Prostate gland (tissue), 2 donors: Measurements from ENCODE around the gene TBC1D32. TPM values are rescaled to one million over a fixed set of nuclear protein-coding genes. Genes with fewer than 3 reads are reported as not detected.
"Not testable (repeated sequence)": the region's sequence is repeated elsewhere in the genome, so short reads cannot be mapped to it uniquely, and the experiment has no call there.

Experiments
- DNase-seq: peaks from one replicate; pipeline ENCODE4 v3.0.0-alpha.2; 2019; ENCODE audit warnings: low spot score
- H3K27ac ChIP-seq, 2 donors: fragments of 200-600 bp; sonication (generic); 2 replicates each; pipeline ENCODE4 v1.5.1; 2017 to 2019
- H3K27me3 ChIP-seq: fragments of 200-600 bp; sonication (generic); replicated peaks from 2 replicates; pipeline ENCODE4 v1.5.1; 2019; ENCODE audit not compliant: insufficient read depth
- H3K36me3 ChIP-seq, 2 donors: fragments of 200-600 bp; sonication (generic); 1 replicate in 1 of 2; 2 replicates in 1 of 2; pipeline versions ENCODE4 v1.5.1 to v1.8.1; 2017 to 2019
- H3K4me1 ChIP-seq: fragments of 200-600 bp; sonication (generic); replicated peaks from 2 replicates; pipeline ENCODE4 v1.5.1; 2019
- H3K4me3 ChIP-seq, 2 donors: fragments of 200-600 bp; sonication (generic); 2 replicates each; pipeline ENCODE4 v1.5.1; 2017 to 2019
- H3K9me3 ChIP-seq: fragments of 200-600 bp; sonication (generic); 2 replicates; pipeline ENCODE4 v1.5.1; 2017
- POLR2A ChIP-seq: fragments of 450-650 bp; IDR thresholded peaks from one replicate; pipeline ENCODE4 v1.6.1; 2016; ENCODE audit warnings: antibody characterized with exemption, mild to moderate bottlenecking
- POLR2AphosphoS5 ChIP-seq: sonication (generic); formaldehyde crosslinking; IDR thresholded peaks from one replicate; pipeline ENCODE4 v1.6.1; 2017; ENCODE audit warnings: antibody characterized with exemption
- WGBS: methylation state at CpG from one replicate; pipeline ENCODE4 v1.1.5; 2018; 5-methylcytosine and 5-hydroxymethylcytosine counted together
- intact Hi-C: fragments of 100-400 bp; cut with DNase I; formaldehyde crosslinking; loops from one replicate; pipeline ENCODE4 v1.14.2; 2022
- total RNA-seq, 2 donors: library from RNA; depleted of rRNA; stranded (reverse); fragments of >200 nt; gene quantifications; one replicate each; pipeline ENCODE4 v1.1.0, GENCODE V29; 2016
- TF ChIP-seq, protein P1 (sequence below), 4 experiments: fragments of 200-600 bp in 2 of 4; fragments of 450-650 bp in 2 of 4; sonication (generic) in 2 of 4; IDR thresholded peaks; 1 replicate in 3 of 4; 2 replicates in 1 of 4; pipeline ENCODE4 v1.5.1; 2016 to 2019; ENCODE audit warnings: antibody characterized with exemption in 4 of 4, mild to moderate bottlenecking in 2 of 4, moderate library complexity in 2 of 4

TBC1D32 gene
- total RNA-seq, 2 donors from 2014 or later: 10.7 to 11.1 TPM

GRCh38 chr6:121310495-121310894 lies 23.8 kb downstream of the TBC1D32 start:
- H3K27ac ChIP-seq: no peak overlapping the region
- DNase-seq: no peak
- no peaks in the 10 kb centered on the region for H3K36me3 ChIP-seq
- no peaks in the 10 kb centered on the region for H3K27me3 ChIP-seq
- H3K9me3 ChIP-seq: no peaks in the 10 kb centered on the region
- H3K4me3 ChIP-seq: no peak overlapping the region
- intact Hi-C loops: no loop called here
- no peaks in the 10 kb centered on the region for H3K4me1 ChIP-seq
- 43% methylated on average over 1 of the region's 1 CpG for WGBS
- TF ChIP-seq POLR2AphosphoS5: no peak
- TF ChIP-seq POLR2A: no peak
- TF ChIP-seq, protein P1, sequence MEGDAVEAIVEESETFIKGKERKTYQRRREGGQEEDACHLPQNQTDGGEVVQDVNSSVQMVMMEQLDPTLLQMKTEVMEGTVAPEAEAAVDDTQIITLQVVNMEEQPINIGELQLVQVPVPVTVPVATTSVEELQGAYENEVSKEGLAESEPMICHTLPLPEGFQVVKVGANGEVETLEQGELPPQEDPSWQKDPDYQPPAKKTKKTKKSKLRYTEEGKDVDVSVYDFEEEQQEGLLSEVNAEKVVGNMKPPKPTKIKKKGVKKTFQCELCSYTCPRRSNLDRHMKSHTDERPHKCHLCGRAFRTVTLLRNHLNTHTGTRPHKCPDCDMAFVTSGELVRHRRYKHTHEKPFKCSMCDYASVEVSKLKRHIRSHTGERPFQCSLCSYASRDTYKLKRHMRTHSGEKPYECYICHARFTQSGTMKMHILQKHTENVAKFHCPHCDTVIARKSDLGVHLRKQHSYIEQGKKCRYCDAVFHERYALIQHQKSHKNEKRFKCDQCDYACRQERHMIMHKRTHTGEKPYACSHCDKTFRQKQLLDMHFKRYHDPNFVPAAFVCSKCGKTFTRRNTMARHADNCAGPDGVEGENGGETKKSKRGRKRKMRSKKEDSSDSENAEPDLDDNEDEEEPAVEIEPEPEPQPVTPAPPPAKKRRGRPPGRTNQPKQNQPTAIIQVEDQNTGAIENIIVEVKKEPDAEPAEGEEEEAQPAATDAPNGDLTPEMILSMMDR (IDR thresholded peaks at IDR 0.05): no peak

- intact Hi-C loops: no loop called here
- H3K27ac ChIP-seq: no peak overlapping the region
- DNase-seq: no peak
- no peaks in the 10 kb centered on the region for H3K4me1 ChIP-seq
- H3K4me3 ChIP-seq: no peak overlapping the region
- 64% methylated on average over 4 of the region's 4 CpGs for WGBS
- no peaks in the 10 kb centered on the region for H3K36me3 ChIP-seq
- H3K9me3 ChIP-seq: no peaks in the 10 kb centered on the region
- no peaks in the 10 kb centered on the region for H3K27me3 ChIP-seq
- TF ChIP-seq POLR2A (no peak), POLR2AphosphoS5 (no peak)
- TF ChIP-seq, protein P1 (IDR thresholded peaks at IDR 0.05): no peak
These were observed 24.4 kb downstream of the TBC1D32 start for GRCh38 chr6:121309768-121310469.

DNA sequence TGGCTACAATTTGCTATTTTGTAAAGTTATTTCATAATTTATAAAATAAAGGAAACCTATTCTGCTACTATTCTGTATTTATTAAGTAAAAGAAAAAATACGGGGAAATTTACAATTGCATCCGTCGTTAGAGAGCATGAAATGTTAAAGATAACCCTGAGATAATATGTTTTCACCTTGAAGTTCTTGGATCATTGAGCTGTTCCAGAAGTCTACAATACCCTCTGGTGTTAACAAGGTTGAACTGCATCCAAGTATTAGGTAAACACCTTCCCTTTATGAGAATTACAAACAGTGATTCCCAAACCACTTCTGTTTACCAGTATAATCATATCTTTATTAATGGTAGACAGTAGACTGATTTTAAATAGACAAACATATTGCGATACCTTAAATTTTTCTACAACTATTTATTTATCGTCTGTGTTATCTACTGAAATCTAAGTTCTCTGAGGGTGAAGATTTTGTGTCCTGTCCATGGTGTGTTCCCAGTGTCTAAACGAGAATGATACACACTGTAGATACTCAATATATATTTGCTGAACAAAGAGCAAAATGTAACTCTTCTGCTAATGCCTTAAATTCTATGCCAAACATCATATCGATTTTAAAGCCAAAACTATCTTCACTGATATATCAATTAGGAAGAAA lies 28.2 kb downstream of the TBC1D32 start:
- TF ChIP-seq, protein P1 (IDR thresholded peaks at IDR 0.05): peak in 3 of 4 experiments; percentile 14 to 53 (median 37)
- no peak for TF ChIP-seq POLR2A
- TF ChIP-seq POLR2AphosphoS5: no peak
- no peak overlapping the region for H3K27ac ChIP-seq
- DNase-seq: no peak
- H3K4me1 ChIP-seq: no peaks in the 10 kb centered on the region
- no peaks in the 10 kb centered on the region for H3K27me3 ChIP-seq
- no peaks in the 10 kb centered on the region for H3K9me3 ChIP-seq
- no peaks in the 10 kb centered on the region for H3K36me3 ChIP-seq
- intact Hi-C loops: no loop called here
- 25% methylated on average over 7 of the region's 7 CpGs for WGBS
- H3K4me3 ChIP-seq: no peak overlapping the region

DNA sequence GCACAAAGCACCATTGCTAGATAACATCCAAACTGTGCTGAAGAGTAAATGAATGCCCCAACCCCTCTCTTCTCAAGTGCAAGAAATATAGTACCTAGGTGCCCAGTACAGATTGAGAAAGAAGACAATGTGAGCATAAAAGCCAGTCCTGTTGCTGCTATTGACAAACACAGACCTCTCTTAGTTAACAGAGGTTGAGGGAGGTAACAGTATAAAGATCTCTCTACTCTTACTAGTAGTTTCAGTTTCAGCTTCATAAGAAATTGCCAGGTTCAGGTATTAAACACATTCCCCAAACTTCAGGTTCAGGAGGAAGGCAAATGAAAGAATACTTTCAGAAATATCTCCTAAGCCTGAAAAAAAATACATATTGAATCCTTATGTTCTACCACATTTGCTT lies 31.4 kb downstream of the TBC1D32 start:
- no peak for DNase-seq
- Histone ChIP-seq H3K4me3 (no peak overlapping the region), H3K36me3 (no peaks in the 10 kb centered on the region), H3K27ac (no peak overlapping the region), H3K4me1 (no peaks in the 10 kb centered on the region), H3K27me3 (no peaks in the 10 kb centered on the region), H3K9me3 (no peaks in the 10 kb centered on the region)
- intact Hi-C loops: no loop called here
- TF ChIP-seq POLR2AphosphoS5 (no peak), POLR2A (no peak)
- TF ChIP-seq, protein P1 (IDR thresholded peaks at IDR 0.05): no peak

DNA sequence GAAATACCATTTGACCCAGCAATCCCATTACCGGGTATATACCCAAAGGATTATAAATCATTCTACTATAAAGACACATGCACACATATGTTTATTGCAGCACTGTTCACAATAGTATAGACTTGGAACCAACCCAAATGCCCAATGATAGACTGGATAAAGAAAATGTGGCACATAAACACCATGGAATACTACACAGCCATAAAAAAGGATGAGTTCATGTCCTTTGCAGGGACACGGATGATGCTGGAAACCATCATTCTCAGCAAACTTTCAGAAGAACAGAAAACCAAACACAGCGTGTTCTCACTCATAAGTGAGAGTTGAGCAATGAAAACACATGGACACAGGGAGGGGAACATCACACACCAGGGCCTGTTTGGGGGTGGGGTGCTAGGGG lies 33.1 kb downstream of the TBC1D32 start:
- H3K27ac ChIP-seq, H3K4me3 ChIP-seq, H3K9me3 ChIP-seq, H3K4me1 ChIP-seq, intact Hi-C loops, H3K36me3 ChIP-seq, DNase-seq, H3K27me3 ChIP-seq: not testable (repeated sequence)
- WGBS: 94% methylated on average over 3 of the region's 3 CpGs
